GM13976 (cell line): ENCODE measurements around the gene MEIKIN.

Source experiments
- DNase-seq: peaks from one replicate; pipeline ENCODE4 v3.0.0; 2012; ENCODE audit warnings: low spot score
- CTCF ChIP-seq: IDR thresholded peaks from 2 replicates; pipeline ENCODE4 v1.5.1; 2012; ENCODE audit warnings: borderline replicate concordance, mild to moderate bottlenecking; ENCODE audit not compliant: insufficient read depth; ENCODE audit errors: extremely low read depth, missing control alignments, control extremely low read depth
- in situ Hi-C: fragments of 300-500 bp; cut with MboI; formaldehyde crosslinking; loops from one replicate; pipeline ENCODE4 v1.12.0; 2022; ENCODE audit warnings: low sequenced_read_pairs, mixed read lengths, inconsistent platforms; ENCODE audit not compliant: unreplicated experiment

MEIKIN gene

DNA sequence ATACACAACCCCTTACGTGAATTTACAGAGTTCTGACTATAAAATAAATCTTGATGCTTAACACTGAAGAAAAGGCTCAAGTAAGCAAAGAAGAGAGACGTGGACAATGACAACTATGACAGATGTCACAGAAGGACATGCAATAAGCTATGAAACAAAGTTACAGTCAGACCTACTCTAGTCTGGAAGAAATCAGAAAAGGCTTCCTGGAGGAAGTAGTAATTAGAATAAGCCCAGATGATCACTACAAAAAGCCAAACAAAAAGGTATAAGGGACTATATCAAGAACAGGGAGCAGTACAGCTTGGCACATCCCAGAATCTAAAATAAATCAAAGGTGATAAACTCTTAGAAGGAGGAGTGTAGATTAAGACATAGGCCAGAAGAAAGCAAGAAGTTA, 154.9 kb downstream of the MEIKIN start:
- DNase-seq, result no peak
- no peak for TF ChIP-seq CTCF
- in situ Hi-C loops, result no loop called here

DNA sequence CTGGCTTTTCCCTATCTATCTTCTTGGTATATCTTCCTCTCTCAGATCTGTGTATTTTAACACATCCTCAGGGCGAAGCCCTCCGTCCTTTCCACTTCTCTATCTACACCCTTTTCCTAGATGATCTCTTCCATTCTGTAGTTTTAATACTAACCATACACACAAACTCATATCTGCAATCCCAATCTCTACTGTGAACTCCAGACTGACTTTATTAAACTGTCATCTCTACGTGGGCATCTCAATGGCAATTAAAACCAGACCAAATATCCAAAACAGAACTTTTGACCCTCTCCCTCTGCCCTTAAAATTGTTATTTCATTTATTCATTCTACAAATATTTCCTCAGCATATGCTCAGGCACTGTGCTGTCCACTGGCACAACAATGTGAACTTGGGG, 155.7 kb downstream of the MEIKIN start:
- TF ChIP-seq CTCF, result no peak
- in situ Hi-C loops, result loop anchor here (10.0 kb wide), 1 partner anchor 195 kb away; no protein-coding TSS in a partner anchor
- DNase-seq, result no peak

- DNase-seq, result no peak
- TF ChIP-seq CTCF, result no peak
- in situ Hi-C loops, result loop anchor here (10.0 kb wide), 1 partner anchor 193 kb away; no protein-coding TSS in a partner anchor
These were observed 157.7 kb downstream of the MEIKIN start for GRCh38 chr5:131787736-131788135.

DNA sequence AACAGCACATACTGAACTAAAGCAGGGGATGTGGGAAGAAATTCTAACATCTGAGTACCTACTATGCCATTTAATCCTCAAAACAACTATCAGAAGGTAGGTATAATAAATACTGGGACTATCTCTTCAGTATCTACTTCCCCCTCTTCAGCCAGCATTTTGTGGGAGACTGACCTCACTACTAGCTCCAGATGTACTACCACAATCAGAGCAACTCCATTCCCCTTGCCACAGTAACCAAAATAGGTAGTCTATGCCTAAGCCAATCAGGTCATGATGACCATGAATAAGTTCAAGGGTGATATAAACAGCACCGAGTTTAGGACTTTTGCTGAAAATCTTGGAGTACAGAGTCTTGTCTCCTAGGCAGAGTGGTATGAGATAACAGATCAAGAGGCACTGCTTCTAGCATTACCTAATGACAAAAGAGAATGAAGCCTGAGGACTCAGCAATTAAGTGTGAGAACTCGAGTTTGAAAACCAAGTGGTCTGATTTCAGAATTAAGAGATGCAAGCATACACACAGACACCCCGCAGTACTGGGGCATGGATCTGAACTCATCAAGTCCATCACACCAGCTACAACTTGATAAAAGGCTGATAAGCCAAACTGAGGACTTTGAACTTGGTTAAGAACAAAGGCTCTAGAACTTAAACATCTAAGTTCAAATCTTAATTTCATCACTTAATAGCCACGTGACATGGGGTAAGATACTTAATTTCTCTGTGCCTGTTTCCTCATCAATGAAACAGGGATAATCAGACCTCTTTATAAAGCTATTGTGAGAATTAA, 158.4 kb downstream of the MEIKIN start:
- DNase-seq, result no peak
- in situ Hi-C loops, result loop anchor here (10.0 kb wide), 1 partner anchor 192 kb away; no protein-coding TSS in a partner anchor
- TF ChIP-seq CTCF, result no peak

DNA sequence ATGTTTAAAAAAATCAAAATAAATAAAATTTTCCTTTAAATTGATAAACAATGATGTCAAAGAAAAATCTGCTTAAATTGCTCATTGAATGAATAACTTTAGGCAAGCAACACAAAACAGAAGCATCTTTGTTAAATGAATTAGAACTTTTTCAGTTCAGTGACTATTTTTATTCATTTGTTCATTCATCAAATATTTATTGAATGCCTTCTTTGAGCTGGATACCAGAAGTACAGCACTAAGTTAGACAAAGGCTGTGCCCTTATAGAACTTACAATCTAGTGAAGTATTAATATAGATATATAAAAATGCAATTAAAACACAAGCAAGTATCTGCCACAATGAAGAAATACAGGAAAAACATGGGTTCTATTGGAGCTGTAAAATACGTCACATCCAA, 159.4 kb downstream of the MEIKIN start:
- TF ChIP-seq CTCF, result no peak
- in situ Hi-C loops, result loop anchor here (10.0 kb wide), 1 partner anchor 191 kb away; no protein-coding TSS in a partner anchor
- DNase-seq, result no peak

GRCh38 chr5:131783874-131784273, 161.6 kb downstream of the MEIKIN start:
- in situ Hi-C loops, result loop anchor here (10.0 kb wide), 1 partner anchor 189 kb away; no protein-coding TSS in a partner anchor
- no peak for DNase-seq

More at GRCh38 chr5:131783874-131784273, 161.6 kb downstream of the MEIKIN start:
- no peak for TF ChIP-seq CTCF
